ENCODE data around the gene IGFBP2.

IGFBP2 gene

DNA sequence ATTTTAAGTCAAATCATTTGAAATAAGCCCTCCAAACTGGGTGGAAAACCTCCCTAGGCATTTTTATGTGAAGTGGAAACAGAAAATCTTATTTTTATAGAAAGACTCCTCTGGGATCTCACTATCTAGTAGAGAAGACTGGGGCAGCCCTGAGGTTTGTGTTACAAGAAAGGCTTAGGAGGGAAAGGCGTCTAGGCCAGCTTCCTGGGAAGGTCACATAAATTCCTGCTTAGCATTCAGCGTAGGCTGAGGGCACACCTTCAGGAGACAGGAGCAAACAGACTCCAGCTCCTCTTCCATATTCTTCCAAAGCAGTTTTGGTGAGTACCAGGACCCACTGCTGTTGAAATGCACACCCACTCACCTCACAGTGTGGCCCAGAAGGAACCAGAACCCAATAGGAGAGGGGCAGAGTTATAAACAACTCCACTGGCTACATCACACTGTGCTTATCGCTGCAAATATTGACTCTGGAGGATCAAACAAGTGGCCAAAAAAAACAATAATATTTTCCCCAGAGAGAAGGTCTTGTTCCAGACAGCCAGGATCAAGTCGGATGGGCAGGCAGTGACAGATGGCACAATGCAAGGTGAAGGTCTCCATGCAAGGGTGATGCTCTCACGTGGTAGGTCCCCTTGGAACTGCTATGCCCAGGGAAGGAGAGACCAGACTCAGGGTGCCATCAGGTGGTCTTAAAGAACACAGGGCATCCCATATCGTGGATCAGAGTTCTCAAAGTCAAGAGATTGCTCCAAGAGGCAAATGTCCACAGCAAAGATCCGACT is 17.7 kb upstream of the IGFBP2 start:
- FAIRE-seq (no peak), DNase-seq (ENCODE audit: insufficient read length, low spot score) (no peak)
- TF ChIP-seq POLR2AphosphoS5 (IDR thresholded peaks at IDR 0.05; ENCODE audit: low read depth, low read length) (no peak), PAX5 (IDR thresholded peaks at IDR 0.05; ENCODE audit: insufficient read depth, low read length, severe bottlenecking) (no peak), TAF1 (IDR thresholded peaks at IDR 0.05; ENCODE audit: low read depth, low read length) (no peak), SPI1 (IDR thresholded peaks at IDR 0.05; ENCODE audit: low read depth, low read length) (no peak), POLR2A (IDR thresholded peaks at IDR 0.05; ENCODE audit: low read depth, low read length) (no peak), POU2F2 (IDR thresholded peaks at IDR 0.05; ENCODE audit: low read depth, low read length) (no peak)

DNA sequence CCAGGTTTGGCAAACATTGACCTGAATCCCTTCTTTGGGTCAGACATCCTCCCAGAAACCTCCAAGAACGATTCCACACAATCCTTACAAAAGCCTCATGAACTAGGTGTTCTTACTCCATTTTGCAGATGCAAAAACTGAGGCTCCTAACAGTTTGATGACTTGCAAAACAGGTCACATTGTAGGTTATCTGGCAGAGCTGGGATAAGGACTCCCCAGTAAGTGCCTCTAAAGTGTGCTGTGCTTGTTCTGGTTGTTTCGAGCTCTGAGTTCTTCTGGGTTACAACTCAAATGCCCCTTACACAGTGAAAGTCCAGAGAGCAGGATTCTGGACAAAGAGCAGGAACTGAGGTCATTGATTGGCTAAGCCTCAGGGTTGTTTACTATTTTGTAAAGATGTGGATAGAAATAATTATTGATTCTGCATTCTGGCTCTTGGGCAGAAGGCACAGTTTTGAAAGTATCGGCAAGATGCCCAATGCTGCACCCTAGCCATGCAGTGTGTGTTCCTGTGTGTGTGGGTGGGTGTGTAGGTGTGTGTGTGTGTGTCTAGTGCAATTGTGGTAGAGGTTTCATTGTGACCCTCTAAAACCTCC is 17.0 kb upstream of the IGFBP2 start:
- DNase-seq (ENCODE audit: insufficient read length, low spot score) (no peak), FAIRE-seq (no peak)
- no peak for TF ChIP-seq PAX5 (IDR thresholded peaks at IDR 0.05; ENCODE audit: insufficient read depth, low read length, severe bottlenecking)
- TF ChIP-seq TAF1 (IDR thresholded peaks at IDR 0.05; ENCODE audit: low read depth, low read length) = no peak
- TF ChIP-seq POLR2AphosphoS5 (IDR thresholded peaks at IDR 0.05; ENCODE audit: low read depth, low read length) = no peak
- TF ChIP-seq POU2F2 (IDR thresholded peaks at IDR 0.05; ENCODE audit: low read depth, low read length) = no peak
- TF ChIP-seq POLR2A (IDR thresholded peaks at IDR 0.05; ENCODE audit: low read depth, low read length) = no peak
- TF ChIP-seq SPI1 (IDR thresholded peaks at IDR 0.05; ENCODE audit: low read depth, low read length) = no peak

DNA sequence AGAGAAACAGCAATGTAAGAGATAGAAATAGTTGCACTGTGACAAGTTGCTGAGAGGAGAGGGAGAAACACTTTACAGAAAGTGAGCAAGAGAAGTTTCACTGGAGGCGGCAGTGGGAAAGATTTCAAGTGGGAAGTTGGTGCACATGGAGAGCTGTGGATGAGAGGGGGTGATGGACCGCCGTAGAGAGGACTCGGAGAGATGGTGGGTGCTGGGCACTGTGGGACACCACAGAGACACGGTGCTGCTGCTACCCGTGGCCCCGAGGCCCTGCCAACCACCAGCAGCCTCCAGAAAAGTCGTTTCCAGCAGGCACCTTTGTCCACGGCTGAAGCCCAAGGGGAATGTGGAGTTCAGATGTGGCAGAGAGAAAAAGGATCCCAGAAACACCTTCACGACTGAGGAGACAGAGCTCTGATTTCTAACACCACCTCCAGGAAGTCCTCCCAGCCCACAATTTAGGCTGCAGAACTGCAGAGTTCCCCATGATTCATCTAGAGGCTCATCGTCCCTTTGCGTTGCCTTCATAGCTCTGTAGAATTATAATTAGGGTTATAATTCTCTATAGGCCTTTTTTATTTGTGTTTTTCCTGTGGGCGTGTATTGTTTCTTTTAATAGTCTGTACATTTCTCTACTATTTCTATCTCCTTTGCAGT is 15.9 kb upstream of the IGFBP2 start:
- no peak for TF ChIP-seq POLR2AphosphoS5 (IDR thresholded peaks at IDR 0.05; ENCODE audit: low read depth, low read length)
- no peak for TF ChIP-seq POU2F2 (IDR thresholded peaks at IDR 0.05; ENCODE audit: low read depth, low read length)
- TF ChIP-seq TAF1 (IDR thresholded peaks at IDR 0.05; ENCODE audit: low read depth, low read length) = no peak
- TF ChIP-seq SPI1 (IDR thresholded peaks at IDR 0.05; ENCODE audit: low read depth, low read length) = no peak
- TF ChIP-seq PAX5 (IDR thresholded peaks at IDR 0.05; ENCODE audit: insufficient read depth, low read length, severe bottlenecking) = no peak
- TF ChIP-seq POLR2A (IDR thresholded peaks at IDR 0.05; ENCODE audit: low read depth, low read length) = no peak
- DNase-seq (ENCODE audit: insufficient read length, low spot score) (no peak), FAIRE-seq (no peak)

DNA sequence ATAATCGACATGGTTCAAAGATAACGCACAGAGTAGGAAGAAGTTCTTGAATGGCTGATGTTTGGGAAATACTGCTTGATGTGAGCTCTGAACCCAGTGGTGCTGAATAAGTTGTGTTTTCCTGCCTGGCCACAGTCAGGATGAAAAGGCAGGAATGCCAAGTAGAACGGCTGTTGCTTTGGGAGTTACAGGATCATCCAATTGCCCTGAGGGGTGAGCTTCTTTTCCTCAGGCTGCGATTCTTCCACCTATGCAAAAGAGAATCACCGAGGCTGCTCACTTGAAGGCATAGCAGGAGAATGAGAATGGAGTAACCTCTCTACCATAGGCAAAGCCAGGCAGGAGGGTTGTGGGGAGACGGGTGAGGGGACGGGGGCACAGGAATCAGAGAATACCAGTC is 14.4 kb upstream of the IGFBP2 start:
- TF ChIP-seq SPI1 (IDR thresholded peaks at IDR 0.05; ENCODE audit: low read depth, low read length) = no peak
- DNase-seq (ENCODE audit: insufficient read length, low spot score) (no peak), FAIRE-seq (no peak)

DNA sequence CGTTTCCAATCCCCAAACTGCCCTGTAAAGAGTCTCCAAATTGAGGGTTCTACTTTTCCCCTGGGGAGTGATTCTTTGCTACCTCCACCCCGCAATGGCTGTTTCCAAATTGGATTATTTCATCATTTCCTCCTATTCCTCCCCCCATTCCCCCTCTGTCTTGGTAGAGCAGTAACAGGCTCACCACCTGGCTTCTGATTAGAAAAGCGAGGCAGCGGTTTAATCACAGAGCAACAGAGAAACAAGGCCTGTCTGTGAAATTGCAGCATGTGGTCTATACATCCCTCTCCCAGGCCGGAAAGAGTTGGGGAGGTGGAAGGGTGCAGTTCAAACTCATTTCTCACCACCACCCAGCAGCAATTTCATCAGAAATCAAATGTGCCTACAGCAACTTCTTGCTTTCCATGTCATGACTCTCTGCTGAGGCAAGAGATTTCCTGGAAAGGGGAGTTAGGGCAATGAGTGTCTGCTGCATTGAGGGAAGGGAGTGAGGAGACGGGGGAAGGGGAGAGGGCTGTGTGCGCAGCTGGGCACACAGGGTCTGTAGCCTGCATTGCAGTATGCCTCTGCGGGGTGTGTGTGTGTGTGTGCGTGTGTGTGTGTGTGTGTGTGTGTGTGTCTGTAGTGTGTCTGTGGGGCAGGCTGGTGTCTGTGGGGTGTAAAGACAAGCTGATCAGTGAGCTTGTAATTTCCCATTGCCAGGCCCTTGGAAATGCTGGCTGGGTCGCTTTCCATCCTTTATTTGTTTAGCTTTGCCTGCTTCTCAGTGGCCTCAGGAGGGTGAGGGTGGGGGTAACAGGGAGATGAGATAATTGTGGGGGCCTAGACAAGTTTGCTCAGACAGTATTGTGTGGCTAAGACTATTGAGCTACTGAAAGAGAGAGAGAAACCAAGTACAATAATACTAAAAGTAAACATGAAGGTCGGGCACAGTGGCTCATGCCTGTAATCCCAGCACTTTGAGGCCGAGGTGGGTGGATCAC is 13.5 kb upstream of the IGFBP2 start:
- TF ChIP-seq POU2F2 (IDR thresholded peaks at IDR 0.05; ENCODE audit: low read depth, low read length) (no peak), POLR2AphosphoS5 (IDR thresholded peaks at IDR 0.05; ENCODE audit: low read depth, low read length) (no peak), POLR2A (IDR thresholded peaks at IDR 0.05; ENCODE audit: low read depth, low read length) (no peak), PAX5 (IDR thresholded peaks at IDR 0.05; ENCODE audit: insufficient read depth, low read length, severe bottlenecking) (no peak), TAF1 (IDR thresholded peaks at IDR 0.05; ENCODE audit: low read depth, low read length) (no peak), SPI1 (IDR thresholded peaks at IDR 0.05; ENCODE audit: low read depth, low read length) (no peak)
- FAIRE-seq (no peak), DNase-seq (ENCODE audit: insufficient read length, low spot score) (no peak)

DNA sequence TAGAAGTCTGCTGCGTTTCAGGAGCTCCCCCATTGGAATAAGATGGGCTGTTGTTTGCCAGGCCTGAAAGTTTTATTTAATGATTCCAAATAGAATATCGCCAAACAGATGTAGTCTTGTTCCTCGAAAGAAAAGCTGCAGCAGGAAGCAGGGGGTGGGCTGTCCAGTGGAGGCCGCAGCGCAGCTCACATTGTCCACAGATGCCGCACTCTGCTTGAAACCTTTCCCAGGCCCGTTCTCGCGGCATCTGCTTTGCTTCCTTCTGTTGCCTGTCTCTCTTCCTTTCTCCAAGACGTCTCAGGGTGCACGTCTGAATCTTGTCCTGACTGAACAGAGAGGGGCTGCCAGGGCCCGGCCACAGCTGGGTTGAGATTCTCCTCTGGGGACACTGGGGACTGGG is 12.4 kb upstream of the IGFBP2 start:
- TF ChIP-seq SPI1 (IDR thresholded peaks at IDR 0.05; ENCODE audit: low read depth, low read length) (no peak), PAX5 (IDR thresholded peaks at IDR 0.05; ENCODE audit: insufficient read depth, low read length, severe bottlenecking) (no peak), POLR2A (IDR thresholded peaks at IDR 0.05; ENCODE audit: low read depth, low read length) (no peak), TAF1 (IDR thresholded peaks at IDR 0.05; ENCODE audit: low read depth, low read length) (no peak), POU2F2 (IDR thresholded peaks at IDR 0.05; ENCODE audit: low read depth, low read length) (no peak), POLR2AphosphoS5 (IDR thresholded peaks at IDR 0.05; ENCODE audit: low read depth, low read length) (no peak)
- FAIRE-seq (no peak), DNase-seq (ENCODE audit: insufficient read length, low spot score) (no peak)

DNA sequence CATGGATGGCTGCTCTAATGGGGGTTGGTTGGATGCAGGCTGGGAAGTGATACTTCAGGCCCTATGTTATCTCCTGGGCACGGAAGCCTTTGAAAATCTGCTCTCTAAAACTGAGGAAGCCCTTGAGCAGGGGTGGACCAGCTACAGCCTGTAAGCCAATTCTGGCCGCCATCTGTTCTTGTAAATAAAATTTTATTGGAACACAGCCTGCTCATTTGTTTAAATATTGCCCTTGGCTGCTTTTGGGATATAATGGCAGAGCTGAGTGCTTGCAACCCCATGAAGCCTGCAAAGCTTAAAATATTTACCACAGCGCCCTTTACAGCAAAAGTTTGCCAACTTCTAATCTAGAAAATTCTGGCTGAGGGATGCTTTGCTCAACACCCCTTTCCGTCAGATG is 11.9 kb upstream of the IGFBP2 start:
- TF ChIP-seq POLR2AphosphoS5 (IDR thresholded peaks at IDR 0.05; ENCODE audit: low read depth, low read length) = no peak
- TF ChIP-seq PAX5 (IDR thresholded peaks at IDR 0.05; ENCODE audit: insufficient read depth, low read length, severe bottlenecking) = no peak
- TF ChIP-seq TAF1 (IDR thresholded peaks at IDR 0.05; ENCODE audit: low read depth, low read length) = no peak
- TF ChIP-seq POU2F2 (IDR thresholded peaks at IDR 0.05; ENCODE audit: low read depth, low read length) = no peak
- TF ChIP-seq SPI1 (IDR thresholded peaks at IDR 0.05; ENCODE audit: low read depth, low read length) = no peak
- no peak for TF ChIP-seq POLR2A (IDR thresholded peaks at IDR 0.05; ENCODE audit: low read depth, low read length)
- FAIRE-seq (no peak), DNase-seq (ENCODE audit: insufficient read length, low spot score) (no peak)

DNA sequence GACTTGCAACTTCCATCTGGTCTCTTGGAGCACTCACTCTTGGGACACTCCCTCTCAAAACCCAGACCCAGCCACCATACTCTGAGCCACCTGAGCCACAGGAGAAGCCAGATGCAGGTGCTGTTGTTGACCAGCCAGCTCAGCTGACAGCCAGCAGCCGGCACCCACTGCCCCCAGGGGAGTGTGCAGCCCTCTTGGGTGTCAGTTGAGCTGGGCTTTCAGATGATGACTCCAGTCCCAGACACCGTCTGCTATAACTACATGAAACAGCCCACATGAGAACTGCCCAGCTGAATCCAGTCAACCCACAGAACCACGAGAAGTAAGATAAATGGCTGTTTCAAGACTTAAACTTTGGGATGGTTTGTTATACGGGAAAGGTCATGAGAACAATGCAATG is 10.7 kb upstream of the IGFBP2 start:
- no peak for DNase-seq (ENCODE audit: insufficient read length, low spot score)
- TF ChIP-seq POU2F2 (IDR thresholded peaks at IDR 0.05; ENCODE audit: low read depth, low read length) = no peak
- TF ChIP-seq POLR2AphosphoS5 (IDR thresholded peaks at IDR 0.05; ENCODE audit: low read depth, low read length) = no peak
- no peak for TF ChIP-seq TAF1 (IDR thresholded peaks at IDR 0.05; ENCODE audit: low read depth, low read length)
- no peak for TF ChIP-seq POLR2A (IDR thresholded peaks at IDR 0.05; ENCODE audit: low read depth, low read length)
- TF ChIP-seq PAX5 (IDR thresholded peaks at IDR 0.05; ENCODE audit: insufficient read depth, low read length, severe bottlenecking) = no peak
- no peak for TF ChIP-seq SPI1 (IDR thresholded peaks at IDR 0.05; ENCODE audit: low read depth, low read length)
- FAIRE-seq = no peak

Measured in GM12891 (cell line).